Measurements from ENCODE around the gene INO80C.
"Not testable (repeated sequence)": the region's sequence is repeated elsewhere in the genome, so short reads cannot be mapped to it uniquely, and the experiment has no call there.

INO80C gene

DNA sequence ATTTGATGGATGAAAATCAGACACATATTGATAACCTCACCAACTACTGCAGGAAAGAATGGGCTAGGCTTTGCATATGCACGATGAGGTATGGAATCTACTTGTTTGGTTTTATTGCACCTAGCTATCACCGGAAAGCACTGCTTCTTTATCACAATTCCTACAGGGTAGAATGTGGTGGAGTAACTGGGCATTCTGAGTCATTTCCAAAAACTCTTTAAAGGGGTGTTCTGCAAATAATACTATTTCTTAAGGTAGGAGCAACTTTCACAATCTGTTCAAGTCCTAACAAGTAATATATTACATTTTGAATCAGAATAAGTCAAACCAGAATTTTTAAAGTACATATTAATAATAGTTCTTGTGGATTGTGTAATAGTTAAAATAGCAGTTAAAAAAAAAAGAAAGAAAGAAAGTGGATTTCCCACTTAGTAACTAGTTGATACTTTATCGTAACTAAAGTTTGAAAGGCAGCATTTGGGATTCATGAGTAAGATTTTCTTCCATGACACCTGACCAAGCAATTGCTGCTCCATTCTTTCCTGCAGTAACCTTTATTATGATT lies 40.5 kb downstream of the INO80C start:
- no peak overlapping the region for H2AFZ ChIP-seq (ENCODE audit: insufficient read depth, low read length, poor library complexity)
- no peaks in the 10 kb centered on the region for H3K27me3 ChIP-seq (ENCODE audit: insufficient read depth, low read length)
- no peak overlapping the region for H2BK120ac ChIP-seq (ENCODE audit: insufficient read depth, low read length, poor library complexity)
- peak in 1 of 2 donors; percentile 70 for DNase-seq
- no peak overlapping the region for H2AK5ac ChIP-seq (ENCODE audit: low read length)
- H3K9ac ChIP-seq (ENCODE audit: low read length) = no peak overlapping the region
- H2BK12ac ChIP-seq (ENCODE audit: low read length) = no peak overlapping the region
- no CpG with 5 or more reads among the region's 3 CpGs for WGBS (ENCODE audit: extremely low coverage, insufficient coverage, insufficient read length)
- no peak overlapping the region for H3K4ac ChIP-seq (ENCODE audit: low read depth, low read length)
- peaks cover 15 to 22% of the 10 kb centered on the region in 2 experiments for H3K4me1 ChIP-seq (ENCODE audit: control insufficient read depth in 1 of 2, insufficient read depth in 2 of 2, low read length in 2 of 2)
- H3K79me2 ChIP-seq (ENCODE audit: control insufficient read depth, insufficient read depth, low read length, poor library complexity) = no peaks in the 10 kb centered on the region
- H3K9me3 ChIP-seq (ENCODE audit: insufficient read depth, low read depth, low read length) = no peaks in the 10 kb centered on the region
- H3K14ac ChIP-seq (ENCODE audit: low read length) = no peak overlapping the region
- no peaks in the 10 kb centered on the region for H3K36me3 ChIP-seq (ENCODE audit: control insufficient read depth in 1 of 2, insufficient read depth in 2 of 2, low read length in 2 of 2)
- H3K23ac ChIP-seq (ENCODE audit: low read length) = no peak overlapping the region
- no peak overlapping the region for H3K4me2 ChIP-seq (ENCODE audit: low read length)
- H4K8ac ChIP-seq (ENCODE audit: low read depth, low read length) = no peak overlapping the region
- no peak overlapping the region for H4K91ac ChIP-seq (ENCODE audit: low read depth, low read length)
- H4K12ac ChIP-seq (ENCODE audit: low read depth, low read length) = no peak overlapping the region
- no peak overlapping the region for H3K18ac ChIP-seq (ENCODE audit: low read length)
- no peak overlapping the region for H3K4me3 ChIP-seq (ENCODE audit: low read depth, low read length)
- no peak overlapping the region for H3K27ac ChIP-seq (ENCODE audit: low read depth, low read length)
- H2BK5ac ChIP-seq (ENCODE audit: low read depth, low read length, poor library complexity) = no peak overlapping the region
- H3K79me1 ChIP-seq (ENCODE audit: low read length) = peaks cover 31% of the 10 kb centered on the region

GRCh38 chr18:35455926-35456763 lies 41.6 kb downstream of the INO80C start:
- H3K14ac ChIP-seq (ENCODE audit: low read length) = peak overlapping the region; percentile 21
- no peaks in the 10 kb centered on the region for H3K79me2 ChIP-seq (ENCODE audit: control insufficient read depth, insufficient read depth, low read length, poor library complexity)
- H3K4me3 ChIP-seq (ENCODE audit: low read depth, low read length) = no peak overlapping the region
- peaks cover 28% of the 10 kb centered on the region for H3K79me1 ChIP-seq (ENCODE audit: low read length)
- no peak for DNase-seq
- peaks cover 15 to 22% of the 10 kb centered on the region in 2 experiments for H3K4me1 ChIP-seq (ENCODE audit: control insufficient read depth in 1 of 2, insufficient read depth in 2 of 2, low read length in 2 of 2)
- no peak overlapping the region for H4K12ac ChIP-seq (ENCODE audit: low read depth, low read length)
- WGBS (ENCODE audit: extremely low coverage, insufficient coverage, insufficient read length) = no CpG with 5 or more reads among the region's 10 CpGs
- peak overlapping the region; percentile 30 for H4K91ac ChIP-seq (ENCODE audit: low read depth, low read length)
- H3K27me3 ChIP-seq (ENCODE audit: insufficient read depth, low read length) = no peaks in the 10 kb centered on the region
- no peak overlapping the region for H2AFZ ChIP-seq (ENCODE audit: insufficient read depth, low read length, poor library complexity)
- no peak overlapping the region for H3K4ac ChIP-seq (ENCODE audit: low read depth, low read length)
- H3K9ac ChIP-seq (ENCODE audit: low read length) = no peak overlapping the region
- H3K18ac ChIP-seq (ENCODE audit: low read length) = no peak overlapping the region
- H4K8ac ChIP-seq (ENCODE audit: low read depth, low read length) = no peak overlapping the region
- H3K27ac ChIP-seq (ENCODE audit: low read depth, low read length) = peak overlapping the region; percentile 7
- H2AK5ac ChIP-seq (ENCODE audit: low read length) = no peak overlapping the region
- H2BK5ac ChIP-seq (ENCODE audit: low read depth, low read length, poor library complexity) = peak overlapping the region; percentile 30
- H2BK12ac ChIP-seq (ENCODE audit: low read length) = peak overlapping the region; percentile 15
- no peaks in the 10 kb centered on the region for H3K36me3 ChIP-seq (ENCODE audit: control insufficient read depth in 1 of 2, insufficient read depth in 2 of 2, low read length in 2 of 2)
- H3K23ac ChIP-seq (ENCODE audit: low read length) = no peak overlapping the region
- H2BK120ac ChIP-seq (ENCODE audit: insufficient read depth, low read length, poor library complexity) = peak overlapping the region; percentile 45
- H3K9me3 ChIP-seq (ENCODE audit: insufficient read depth, low read depth, low read length) = no peaks in the 10 kb centered on the region
- no peak overlapping the region for H3K4me2 ChIP-seq (ENCODE audit: low read length)

GRCh38 chr18:35454803-35455202 lies 43.0 kb downstream of the INO80C start:
- H3K4me2 ChIP-seq (ENCODE audit: low read length) = no peak overlapping the region
- no peak overlapping the region for H3K4me3 ChIP-seq (ENCODE audit: low read depth, low read length)
- no peak overlapping the region for H3K9ac ChIP-seq (ENCODE audit: low read length)
- H3K79me2 ChIP-seq (ENCODE audit: control insufficient read depth, insufficient read depth, low read length, poor library complexity) = no peaks in the 10 kb centered on the region
- no peak overlapping the region for H2AK5ac ChIP-seq (ENCODE audit: low read length)
- no peak overlapping the region for H3K14ac ChIP-seq (ENCODE audit: low read length)
- H4K91ac ChIP-seq (ENCODE audit: low read depth, low read length) = no peak overlapping the region
- H2BK12ac ChIP-seq (ENCODE audit: low read length) = no peak overlapping the region
- H4K8ac ChIP-seq (ENCODE audit: low read depth, low read length) = no peak overlapping the region
- no peak overlapping the region for H2AFZ ChIP-seq (ENCODE audit: insufficient read depth, low read length, poor library complexity)
- no peak overlapping the region for H3K4ac ChIP-seq (ENCODE audit: low read depth, low read length)
- no peak overlapping the region for H4K12ac ChIP-seq (ENCODE audit: low read depth, low read length)
- H3K27me3 ChIP-seq (ENCODE audit: insufficient read depth, low read length) = no peaks in the 10 kb centered on the region
- no peaks in the 10 kb centered on the region for H3K36me3 ChIP-seq (ENCODE audit: control insufficient read depth in 1 of 2, insufficient read depth in 2 of 2, low read length in 2 of 2)
- no peak overlapping the region for H3K27ac ChIP-seq (ENCODE audit: low read depth, low read length)
- no peak for DNase-seq
- H3K18ac ChIP-seq (ENCODE audit: low read length) = no peak overlapping the region
- H3K9me3 ChIP-seq (ENCODE audit: insufficient read depth, low read depth, low read length) = no peaks in the 10 kb centered on the region
- H3K23ac ChIP-seq (ENCODE audit: low read length) = no peak overlapping the region
- H3K79me1 ChIP-seq (ENCODE audit: low read length) = peaks cover 22% of the 10 kb centered on the region
- H3K4me1 ChIP-seq (ENCODE audit: control insufficient read depth in 1 of 2, insufficient read depth in 2 of 2, low read length in 2 of 2) = peaks cover 15 to 19% of the 10 kb centered on the region in 2 experiments
- H2BK120ac ChIP-seq (ENCODE audit: insufficient read depth, low read length, poor library complexity) = no peak overlapping the region
- H2BK5ac ChIP-seq (ENCODE audit: low read depth, low read length, poor library complexity) = no peak overlapping the region

DNA sequence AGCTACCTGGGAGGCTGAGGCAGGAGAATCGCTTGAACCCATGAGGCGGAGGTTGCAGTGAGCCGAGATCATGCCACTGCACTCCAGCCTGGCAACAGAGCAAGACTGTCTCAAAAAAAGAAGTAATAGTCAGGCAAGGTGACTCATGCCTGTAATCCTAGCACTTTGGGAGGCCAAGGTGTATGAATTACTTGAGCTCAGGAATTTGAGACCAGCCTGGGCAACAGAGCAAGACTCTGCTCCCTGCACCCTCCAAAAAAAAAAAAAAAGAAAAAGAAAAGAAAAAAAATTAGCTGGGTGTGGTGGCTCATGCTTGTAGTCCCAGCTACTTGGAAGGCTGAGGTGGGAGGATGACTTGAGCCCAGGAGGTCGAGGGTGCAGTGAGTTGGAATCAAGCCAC lies 44.7 kb downstream of the INO80C start:
- not testable (repeated sequence) for H3K27ac ChIP-seq (ENCODE audit: low read depth, low read length); H4K12ac ChIP-seq (ENCODE audit: low read depth, low read length); H3K27me3 ChIP-seq (ENCODE audit: insufficient read depth, low read length); H4K8ac ChIP-seq (ENCODE audit: low read depth, low read length); H3K36me3 ChIP-seq (ENCODE audit: control insufficient read depth in 1 of 2, insufficient read depth in 2 of 2, low read length in 2 of 2); H3K23ac ChIP-seq (ENCODE audit: low read length); H4K91ac ChIP-seq (ENCODE audit: low read depth, low read length); H3K4me1 ChIP-seq (ENCODE audit: control insufficient read depth in 1 of 2, insufficient read depth in 2 of 2, low read length in 2 of 2); H3K4ac ChIP-seq (ENCODE audit: low read depth, low read length); H3K4me3 ChIP-seq (ENCODE audit: low read depth, low read length); H3K4me2 ChIP-seq (ENCODE audit: low read length); H3K79me2 ChIP-seq (ENCODE audit: control insufficient read depth, insufficient read depth, low read length, poor library complexity); DNase-seq; H2AFZ ChIP-seq (ENCODE audit: insufficient read depth, low read length, poor library complexity); H3K18ac ChIP-seq (ENCODE audit: low read length); H2BK120ac ChIP-seq (ENCODE audit: insufficient read depth, low read length, poor library complexity); H2BK12ac ChIP-seq (ENCODE audit: low read length); H2AK5ac ChIP-seq (ENCODE audit: low read length); H3K9ac ChIP-seq (ENCODE audit: low read length); H2BK5ac ChIP-seq (ENCODE audit: low read depth, low read length, poor library complexity); H3K9me3 ChIP-seq (ENCODE audit: insufficient read depth, low read depth, low read length); H3K14ac ChIP-seq (ENCODE audit: low read length); H3K79me1 ChIP-seq (ENCODE audit: low read length)
- no CpG with 5 or more reads among the region's 4 CpGs for WGBS (ENCODE audit: extremely low coverage, insufficient coverage, insufficient read length)

All from trophoblast cell (in vitro differentiated cells and primary cell).